ENCODE measurements around the gene COQ3. TPM values are rescaled to one million over a fixed set of nuclear protein-coding genes. Genes with fewer than 3 reads are reported as not detected.

COQ3 gene
- total and polyA plus RNA-seq, 12 donors: 22.4 to 41.5 (median 33.4) TPM

GRCh38 chr6:99431901-99432300 is 37.9 kb upstream of the COQ3 start:
- DNase-seq: no peak
- Histone ChIP-seq H3K27me3 (no peaks in the 10 kb centered on the region), H3K27ac (no peak overlapping the region), H3K4me1 (peaks cover 0 to 22% (median 12%) of the 10 kb centered on the region in 9 donors), H3K36me3 (peaks cover 0 to 51% (median 6%) of the 10 kb centered on the region in 9 donors), H3K9me3 (no peaks in the 10 kb centered on the region), H3K4me3 (no peak overlapping the region)
- WGBS, 2 donors: 95 to 97% methylated on average over 2 of the region's 2 CpGs
- no peak for ATAC-seq
- intact Hi-C loops (cut with DNase I): loop anchor here in 2 of 10 donors (10.0 kb wide), 2 partner anchors 73 to 83 kb away; partner anchors contain the start of gene USP45 (in 1 of the 2)
- no peak for TF ChIP-seq CTCF (IDR thresholded peaks at IDR 0.05)

GRCh38 chr6:99427988-99428387 is 34.0 kb upstream of the COQ3 start:
- Histone ChIP-seq H3K9me3 (no peaks in the 10 kb centered on the region), H3K27me3 (no peaks in the 10 kb centered on the region), H3K27ac (no peak overlapping the region), H3K36me3 (peaks cover 0 to 39% (median 6%) of the 10 kb centered on the region in 9 donors), H3K4me3 (no peak overlapping the region), H3K4me1 (peaks cover 7 to 35% (median 34%) of the 10 kb centered on the region in 9 donors)
- DNase-seq (no peak), ATAC-seq (no peak)
- WGBS, 2 donors: 96 to 97% methylated on average over 5 of the region's 5 CpGs
- TF ChIP-seq CTCF (IDR thresholded peaks at IDR 0.05): no peak
- intact Hi-C loops (cut with DNase I): loop anchor here in 4 of 10 donors (5.0 to 10.0 kb wide), 4 partner anchors 36 to 137 kb away; partner anchors contain the start of genes USP45 (in 4 of the 4), CCNC (in 1 of the 4) and COQ3 (in 1 of the 4)

- H3K4me1 ChIP-seq: peaks cover 7 to 51% (median 49%) of the 10 kb centered on the region in 9 donors
Measured at GRCh38 chr6:99426451-99426757, 32.4 kb upstream of the COQ3 start.

More at GRCh38 chr6:99426451-99426757, 32.4 kb upstream of the COQ3 start:
- Histone ChIP-seq H3K9me3 (no peaks in the 10 kb centered on the region), H3K27ac (peak overlapping the region; percentile 89 to 98 (median 96)), H3K27me3 (no peaks in the 10 kb centered on the region), H3K36me3 (peaks cover 0 to 23% (median 4%) of the 10 kb centered on the region in 9 donors), H3K4me3 (peak overlapping the region; percentile 60 to 95 (median 78))
- TF ChIP-seq CTCF (IDR thresholded peaks at IDR 0.05): no peak
- ATAC-seq (no peak), DNase-seq (no peak)
- intact Hi-C loops (cut with DNase I): loop anchor here in 4 of 10 donors (5.0 to 10.0 kb wide), 4 partner anchors 34 to 138 kb away; partner anchors contain the start of genes USP45 (in 4 of the 4), CCNC (in 1 of the 4) and COQ3 (in 1 of the 4)
- 28 to 30% methylated on average over 4 of the region's 4 CpGs for WGBS, 2 donors
